HG02759 (cell line): ENCODE data around the gene IQGAP2.
"Not testable (repeated sequence)": the region's sequence is repeated elsewhere in the genome, so short reads cannot be mapped to it uniquely, and the experiment has no call there.

ENCODE experiments used
- ATAC-seq: cut with Tn5 transposase; IDR thresholded peaks from one replicate; pipeline ENCODE4 v1.9.1; 2021; ENCODE audit warnings: mild to moderate bottlenecking, moderate library complexity; ENCODE audit not compliant: unreplicated experiment

Gene IQGAP2

GRCh38 chr5:76412511-76412910, 9.4 kb downstream of the IQGAP2 start:
- ATAC-seq, result no peak

- no peak for ATAC-seq
These were observed 10.7 kb downstream of the IQGAP2 start for GRCh38 chr5:76413746-76414145.

GRCh38 chr5:76414788-76415187, 11.7 kb downstream of the IQGAP2 start:
- no peak for ATAC-seq

- ATAC-seq, result no peak
These were observed 12.8 kb downstream of the IQGAP2 start for GRCh38 chr5:76415855-76416254.

GRCh38 chr5:76419597-76420298, 16.7 kb downstream of the IQGAP2 start:
- no peak for ATAC-seq

GRCh38 chr5:76422227-76422626, 19.1 kb downstream of the IQGAP2 start:
- no peak for ATAC-seq

- ATAC-seq, result no peak
These were observed 19.7 kb downstream of the IQGAP2 start for GRCh38 chr5:76422742-76423141.

GRCh38 chr5:76425146-76425545, 22.1 kb downstream of the IQGAP2 start:
- no peak for ATAC-seq

GRCh38 chr5:76425928-76426804, 23.1 kb downstream of the IQGAP2 start:
- ATAC-seq, result no peak

- ATAC-seq, result no peak
These were observed 24.4 kb downstream of the IQGAP2 start for GRCh38 chr5:76427206-76428140.

- ATAC-seq, result not testable (repeated sequence)
These were observed 25.5 kb downstream of the IQGAP2 start for GRCh38 chr5:76428550-76428949.

- ATAC-seq, result no peak
These were observed 30.2 kb downstream of the IQGAP2 start for GRCh38 chr5:76433261-76433660.

GRCh38 chr5:76437507-76437906, 34.4 kb downstream of the IQGAP2 start:
- not testable (repeated sequence) for ATAC-seq

- ATAC-seq, result no peak
These were observed 34.9 kb downstream of the IQGAP2 start for GRCh38 chr5:76438025-76438424.

- no peak for ATAC-seq
These were observed 36.1 kb downstream of the IQGAP2 start for GRCh38 chr5:76439201-76439600.

- no peak for ATAC-seq
These were observed 36.8 kb downstream of the IQGAP2 start for GRCh38 chr5:76439929-76440328.

- ATAC-seq, result no peak
These were observed 38.0 kb downstream of the IQGAP2 start for GRCh38 chr5:76441101-76441500.

GRCh38 chr5:76441890-76442673, 39.0 kb downstream of the IQGAP2 start:
- no peak for ATAC-seq

- ATAC-seq, result no peak
These were observed 40.1 kb downstream of the IQGAP2 start for GRCh38 chr5:76443066-76443800.

GRCh38 chr5:76445063-76445462, 42.0 kb downstream of the IQGAP2 start:
- no peak for ATAC-seq
